Ovary (tissue), 9 donors: ENCODE measurements around the gene TRIM50. TPM values are rescaled to one million over a fixed set of nuclear protein-coding genes. Genes with fewer than 3 reads are reported as not detected.
"Not testable (repeated sequence)": the region's sequence is repeated elsewhere in the genome, so short reads cannot be mapped to it uniquely, and the experiment has no call there.

Experiments
- DNase-seq, 5 donors: peaks; one replicate each; pipeline ENCODE4 v3.0.0-alpha.2; 2019 to 2020
- H3K27ac ChIP-seq, 2 donors: fragments of 200-600 bp; one replicate each; pipeline versions ENCODE4 v1.5.1 to v1.8.0; 2019 to 2022
- H3K27me3 ChIP-seq: fragments of 200-600 bp; one replicate; pipeline ENCODE4 v1.8.0; 2022
- H3K36me3 ChIP-seq: fragments of 200-600 bp; sonication (generic); one replicate; pipeline ENCODE4 v1.5.1; 2019
- H3K4me1 ChIP-seq: one replicate; pipeline ENCODE4 v1.8.1; 2013; ENCODE audit warnings: mild to moderate bottlenecking, moderate library complexity; ENCODE audit not compliant: insufficient read depth
- H3K4me3 ChIP-seq: fragments of 200-600 bp; sonication (generic); one replicate; pipeline ENCODE4 v1.5.1; 2017
- H3K9me3 ChIP-seq, 2 donors: fragments of 200-600 bp in 1 of 2; sonication (generic) in 1 of 2; one replicate each; pipeline versions ENCODE4 v1.5.1 to v1.8.1; 2013 to 2019; ENCODE audit warnings: mild to moderate bottlenecking in 1 of 2, moderate library complexity in 1 of 2
- EP300 ChIP-seq: sonication (generic); formaldehyde crosslinking; IDR thresholded peaks from one replicate; pipeline ENCODE4 v1.6.1; 2017; ENCODE audit warnings: antibody characterized with exemption
- POLR2A ChIP-seq: fragments of 450-650 bp; IDR thresholded peaks from one replicate; pipeline ENCODE4 v1.6.1; 2017; ENCODE audit warnings: antibody characterized with exemption, mild to moderate bottlenecking, moderate library complexity
- WGBS, 3 donors: extraction: QIAGEN DNeasy Blood & Tissue Kit in 1 of 3; methylation state at CpG; one replicate each; pipeline versions ENCODE4 v1.1.5 to v1.1.7; 2013 to 2017; 5-methylcytosine and 5-hydroxymethylcytosine counted together
- intact Hi-C, 4 donors: fragments of 100-400 bp; cut with DNase I; formaldehyde crosslinking; loops; one replicate each; pipeline versions ENCODE4 v1.11.0 to v1.15.1; 2022 to 2023
- polyA plus RNA-seq, 2 donors: library from polyadenylated mRNA; stranded (reverse); fragments of 200-250 nt in 1 of 2; fragments of 350-450 nt in 1 of 2; fragmentation: Illumina TruSeq in 1 of 2; extraction: RNeasy Lipid Tissue Mini Kit (QIAGEN cat#74804) in 1 of 2; gene quantifications; one replicate each; pipeline ENCODE4 v1.2.3, GENCODE V29; 2013 to 2014
- total RNA-seq, 7 donors: library from RNA; depleted of rRNA in 2 of 7; stranded (reverse); fragments of >200 nt in 2 of 7; fragmentation: NEBNext Ultra II Directional in 3 of 7; extraction: Animal tissue kit (Norgen Biotek cat#: 25700) in 3 of 7; gene quantifications; one replicate each; pipeline versions ENCODE4 v1.1.0 to v1.2.4, GENCODE V29; 2016 to 2023
- TF ChIP-seq, protein P1 (sequence below), 3 donors: fragments of 450-650 bp in 2 of 3; fragments of 200-600 bp in 1 of 3; IDR thresholded peaks; one replicate each; pipeline versions ENCODE4 v1.5.1 to v1.8.0; 2016 to 2022; ENCODE audit warnings: antibody characterized with exemption in 3 of 3, mild to moderate bottlenecking in 1 of 3
- donor health status: DM: no; HTN: no; CAD: no; lungs with moderate emphysema.
- donor health status: DM: no; HTN: no; CAD: no.
- donor health status: Bipolar disorder and iron deficiency.
- donor health status: DM: yes; HTN: yes; CAD: no.
- donor health status: DM: no; HTN: no; CAD: no.
- donor health status: DM: yes; HTN: yes; CAD: no.

Gene TRIM50
- total and polyA plus RNA-seq, 9 donors, result 0.08 to 0.34 (median 0.25) TPM; not detected in 3

DNA sequence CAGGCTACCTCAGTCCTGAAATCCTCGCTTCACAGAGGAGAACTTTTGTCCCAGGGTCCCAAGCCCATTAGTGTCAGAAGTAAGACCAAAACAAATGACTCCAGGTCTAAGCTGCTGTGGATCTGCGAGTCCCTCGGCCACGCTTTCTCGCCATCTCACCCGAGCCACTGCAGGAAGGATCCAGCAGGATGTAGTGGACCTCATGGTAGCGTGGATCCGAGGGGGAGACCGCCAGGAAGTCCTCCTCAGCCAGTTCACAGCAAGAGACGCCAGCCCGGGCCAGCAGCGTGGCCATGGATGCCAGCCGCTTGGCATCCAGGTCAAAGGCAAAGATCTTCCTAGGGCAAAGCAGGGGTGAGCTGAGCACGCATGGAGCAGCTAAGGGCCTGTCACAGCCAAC is 23.8 kb downstream of the TRIM50 start:
- H3K27me3 ChIP-seq, result no peaks in the 10 kb centered on the region
- no peak for TF ChIP-seq POLR2A
- TF ChIP-seq EP300, result no peak
- TF ChIP-seq, protein P1, sequence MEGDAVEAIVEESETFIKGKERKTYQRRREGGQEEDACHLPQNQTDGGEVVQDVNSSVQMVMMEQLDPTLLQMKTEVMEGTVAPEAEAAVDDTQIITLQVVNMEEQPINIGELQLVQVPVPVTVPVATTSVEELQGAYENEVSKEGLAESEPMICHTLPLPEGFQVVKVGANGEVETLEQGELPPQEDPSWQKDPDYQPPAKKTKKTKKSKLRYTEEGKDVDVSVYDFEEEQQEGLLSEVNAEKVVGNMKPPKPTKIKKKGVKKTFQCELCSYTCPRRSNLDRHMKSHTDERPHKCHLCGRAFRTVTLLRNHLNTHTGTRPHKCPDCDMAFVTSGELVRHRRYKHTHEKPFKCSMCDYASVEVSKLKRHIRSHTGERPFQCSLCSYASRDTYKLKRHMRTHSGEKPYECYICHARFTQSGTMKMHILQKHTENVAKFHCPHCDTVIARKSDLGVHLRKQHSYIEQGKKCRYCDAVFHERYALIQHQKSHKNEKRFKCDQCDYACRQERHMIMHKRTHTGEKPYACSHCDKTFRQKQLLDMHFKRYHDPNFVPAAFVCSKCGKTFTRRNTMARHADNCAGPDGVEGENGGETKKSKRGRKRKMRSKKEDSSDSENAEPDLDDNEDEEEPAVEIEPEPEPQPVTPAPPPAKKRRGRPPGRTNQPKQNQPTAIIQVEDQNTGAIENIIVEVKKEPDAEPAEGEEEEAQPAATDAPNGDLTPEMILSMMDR (IDR thresholded peaks at IDR 0.05), result no peak
- no peak overlapping the region for H3K27ac ChIP-seq
- no peak overlapping the region for H3K4me3 ChIP-seq
- DNase-seq, result no peak
- no peaks in the 10 kb centered on the region for H3K36me3 ChIP-seq
- intact Hi-C loops, result no loop called here
- H3K9me3 ChIP-seq, result no peaks in the 10 kb centered on the region
- WGBS, 3 donors, result 92 to 94% (median 92%) methylated on average over 12 to 14 of the region's 14 CpGs
- peaks cover under 1% of the 10 kb centered on the region for H3K4me1 ChIP-seq

GRCh38 chr7:73303546-73303945 is 24.3 kb downstream of the TRIM50 start:
- no peak for TF ChIP-seq EP300
- no peak for TF ChIP-seq POLR2A
- TF ChIP-seq, protein P1 (IDR thresholded peaks at IDR 0.05), result no peak
- Histone ChIP-seq H3K36me3 (no peaks in the 10 kb centered on the region), H3K27ac (no peak overlapping the region), H3K4me1 (no peaks in the 10 kb centered on the region), H3K27me3 (no peaks in the 10 kb centered on the region), H3K4me3 (no peak overlapping the region), H3K9me3 (no peaks in the 10 kb centered on the region)
- WGBS, 3 donors, result 89 to 92% (median 89%) methylated on average over 26 of the region's 26 CpGs
- DNase-seq, result no peak
- intact Hi-C loops, result no loop called here

DNA sequence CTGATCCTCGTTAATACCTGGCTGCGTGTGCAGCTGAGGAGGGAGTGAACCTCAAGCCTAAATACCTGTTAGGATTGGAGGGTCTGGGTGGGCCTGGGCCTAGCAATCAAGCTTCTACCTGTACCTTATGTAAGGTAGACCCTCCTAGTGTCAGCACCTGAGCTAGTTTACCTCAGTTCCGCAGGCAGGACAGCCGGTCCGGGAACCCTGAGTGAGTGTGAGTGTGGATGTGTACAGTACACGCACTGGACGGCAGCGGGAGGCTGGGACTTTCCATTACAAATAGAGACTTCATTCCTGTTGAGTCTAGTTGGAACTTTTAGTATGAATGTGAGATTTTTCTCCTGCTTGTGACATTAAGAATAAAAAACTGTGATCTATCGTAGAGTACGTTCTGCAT is 25.0 kb downstream of the TRIM50 start:
- intact Hi-C loops, H3K27ac ChIP-seq, DNase-seq, H3K4me1 ChIP-seq, H3K27me3 ChIP-seq, H3K36me3 ChIP-seq, H3K4me3 ChIP-seq, H3K9me3 ChIP-seq: not testable (repeated sequence)
- WGBS, 3 donors, result 89 to 93% (median 93%) methylated on average over 8 to 10 of the region's 10 CpGs

DNA sequence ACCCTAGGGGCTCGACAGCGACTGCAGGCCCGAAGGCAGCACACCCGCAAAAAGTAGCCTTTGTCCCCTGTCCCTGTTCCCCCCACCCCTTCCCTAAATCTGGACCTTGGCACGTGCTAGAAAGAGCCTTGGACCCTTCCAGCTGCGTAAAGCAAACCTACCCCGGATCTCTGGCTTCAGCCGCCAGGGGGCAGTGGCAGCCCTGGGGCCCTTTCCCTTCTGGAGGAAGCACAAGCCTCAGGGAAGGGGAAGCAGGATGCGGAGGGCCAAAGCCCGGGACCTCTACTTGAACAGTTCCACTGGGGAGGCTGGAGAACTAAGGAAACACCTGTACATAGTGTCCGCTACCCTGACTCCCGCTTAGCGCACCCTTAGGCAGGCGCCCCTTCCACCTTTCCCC is 26.8 kb downstream of the TRIM50 start:
- H3K36me3 ChIP-seq, H3K27ac ChIP-seq: not testable (repeated sequence)
- 87 to 96% (median 89%) methylated on average over 4 to 9 of the region's 14 CpGs for WGBS, 3 donors

DNA sequence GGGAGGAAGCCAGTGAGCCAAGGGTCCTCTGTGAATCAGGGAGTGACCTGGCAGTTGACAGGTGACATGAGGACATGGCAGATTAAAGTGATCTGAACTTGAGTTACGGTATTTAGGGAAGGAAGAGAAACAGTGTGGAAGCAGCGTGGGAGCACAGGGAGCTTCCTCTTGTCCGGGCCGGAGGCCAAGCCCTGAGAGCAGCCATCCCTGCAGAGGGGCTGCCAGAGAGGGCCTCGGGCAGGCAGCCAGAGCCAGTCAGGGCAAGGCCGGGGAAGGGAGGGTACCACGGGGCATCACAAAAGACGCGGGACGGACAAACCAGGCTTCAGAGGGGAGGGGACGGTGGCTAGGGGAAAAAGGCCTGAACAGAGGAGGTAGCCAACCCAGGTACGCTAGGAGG is 28.1 kb downstream of the TRIM50 start:
- H3K9me3 ChIP-seq, intact Hi-C loops, DNase-seq, H3K36me3 ChIP-seq, H3K27me3 ChIP-seq, H3K27ac ChIP-seq, H3K4me3 ChIP-seq, H3K4me1 ChIP-seq: not testable (repeated sequence)
- 3 to 4% (median 4%) methylated on average over 5 to 8 of the region's 12 CpGs for WGBS, 3 donors

More for the DNA sequence above, 26.8 kb downstream of the TRIM50 start:
- H3K27me3 ChIP-seq, intact Hi-C loops, DNase-seq, H3K4me1 ChIP-seq, H3K9me3 ChIP-seq, H3K4me3 ChIP-seq: not testable (repeated sequence)

DNA sequence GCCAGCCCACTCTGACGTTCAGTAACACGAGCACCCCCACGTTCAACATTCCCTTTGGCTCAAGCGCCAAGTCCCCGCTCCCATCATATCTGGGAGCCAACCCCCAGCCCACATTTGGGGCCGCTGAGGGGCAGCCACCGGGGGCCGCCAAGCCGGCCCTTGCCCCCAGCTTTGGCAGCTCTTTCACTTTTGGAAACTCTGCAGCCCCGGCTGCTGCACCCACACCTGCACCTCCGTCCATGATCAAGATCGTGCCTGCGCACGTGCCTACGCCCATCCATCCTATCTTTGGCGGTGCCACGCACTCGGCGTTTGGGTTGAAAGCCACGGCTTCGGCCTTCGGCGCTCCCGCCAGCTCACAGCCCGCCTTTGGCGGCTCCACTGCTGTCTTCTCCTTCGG is 30.2 kb downstream of the TRIM50 start:
- WGBS, 3 donors, result 91 to 96% (median 95%) methylated on average over 17 to 26 of the region's 27 CpGs
- H3K4me1 ChIP-seq, intact Hi-C loops: not testable (repeated sequence)

GRCh38 chr7:73297235-73297634 is 30.6 kb downstream of the TRIM50 start:
- WGBS, 3 donors, result no CpG with 5 or more reads among the region's 13 CpGs
- H3K27me3 ChIP-seq, DNase-seq, intact Hi-C loops, H3K4me1 ChIP-seq, H3K4me3 ChIP-seq, H3K9me3 ChIP-seq, H3K27ac ChIP-seq, H3K36me3 ChIP-seq: not testable (repeated sequence)

More for the DNA sequence above, 30.2 kb downstream of the TRIM50 start:
- H3K27me3 ChIP-seq, H3K4me3 ChIP-seq, DNase-seq, H3K9me3 ChIP-seq, H3K27ac ChIP-seq, H3K36me3 ChIP-seq: not testable (repeated sequence)

DNA sequence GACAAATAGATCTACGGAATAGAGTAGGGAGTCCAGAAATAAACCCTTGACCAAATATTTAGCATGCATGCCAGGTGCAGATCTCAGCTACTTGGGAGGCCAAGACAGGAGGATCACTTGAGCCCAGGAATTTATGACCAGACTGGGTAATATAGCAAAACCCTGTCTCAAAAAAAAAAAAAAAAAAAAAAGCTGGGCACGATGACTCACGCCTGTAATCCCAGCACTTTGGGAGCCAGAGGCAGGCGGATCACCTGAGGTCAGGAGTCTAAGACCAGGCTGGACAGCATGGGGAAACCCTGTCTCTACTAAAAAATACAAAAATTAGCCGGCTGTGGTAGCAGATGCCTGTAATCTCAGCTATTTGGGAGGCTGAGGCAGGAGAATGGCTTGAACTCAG is 50.7 kb downstream of the TRIM50 start:
- H3K4me1 ChIP-seq, H3K27me3 ChIP-seq, H3K9me3 ChIP-seq, DNase-seq, H3K4me3 ChIP-seq, intact Hi-C loops, H3K36me3 ChIP-seq, H3K27ac ChIP-seq: not testable (repeated sequence)
- WGBS, 3 donors, result 51 to 66% (median 66%) methylated on average over 1 to 4 of the region's 5 CpGs

DNA sequence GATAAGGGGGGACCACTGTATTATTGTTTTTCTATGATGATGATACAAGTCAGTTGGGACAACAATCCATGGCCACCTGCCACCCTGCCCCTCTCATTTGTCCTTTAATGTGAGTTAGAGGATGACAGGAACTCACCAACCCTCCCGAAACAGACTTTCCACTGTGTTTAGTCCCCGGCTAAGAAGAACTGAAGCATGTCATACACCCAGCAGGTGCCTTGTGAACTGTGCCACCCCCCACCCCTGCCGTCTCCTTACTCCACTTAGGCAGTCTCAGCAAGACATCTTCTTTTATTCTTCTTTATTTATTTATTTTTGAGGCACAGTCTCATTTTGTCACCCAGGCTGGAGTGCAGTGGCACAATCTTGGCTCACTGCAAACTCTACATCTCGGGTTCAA is 60.1 kb downstream of the TRIM50 start:
- H3K27ac ChIP-seq, H3K27me3 ChIP-seq, DNase-seq, H3K4me3 ChIP-seq, H3K36me3 ChIP-seq, intact Hi-C loops, H3K9me3 ChIP-seq, H3K4me1 ChIP-seq: not testable (repeated sequence)
- WGBS, 3 donors, result 93 to 97% (median 95%) methylated on average over 3 to 4 of the region's 4 CpGs

DNA sequence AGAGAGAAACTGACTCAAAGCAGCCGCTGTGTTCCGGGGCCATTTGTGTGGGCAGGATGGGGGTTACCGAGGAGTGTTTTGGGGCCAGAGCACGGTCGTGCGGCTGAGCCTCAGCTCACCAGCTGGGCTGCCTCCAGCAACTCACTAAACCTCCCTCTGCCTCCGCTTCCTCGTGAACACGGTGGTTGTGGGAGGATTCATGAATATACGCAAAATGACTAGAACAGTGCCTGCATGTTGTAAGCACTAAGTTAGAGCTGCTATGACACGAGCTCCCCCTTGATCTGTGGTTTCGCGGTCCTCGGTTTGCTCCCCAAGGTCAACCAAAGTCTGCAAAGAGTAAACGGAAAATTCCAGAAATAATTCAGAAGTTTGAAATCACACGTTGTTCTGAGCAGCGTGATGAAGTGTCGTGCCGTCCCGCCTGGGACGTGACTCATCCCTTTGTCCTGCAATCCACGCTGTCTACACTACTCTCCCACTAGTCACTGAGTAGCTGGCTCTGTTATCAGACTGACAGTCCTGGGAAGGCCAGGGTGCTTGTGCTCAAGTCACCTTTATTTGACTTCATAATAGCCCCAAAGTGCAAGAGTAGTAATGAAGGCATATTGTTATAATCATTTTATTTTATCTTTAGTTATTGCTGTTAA is 61.0 kb downstream of the TRIM50 start:
- H3K27me3 ChIP-seq, H3K4me3 ChIP-seq, DNase-seq, H3K27ac ChIP-seq, H3K4me1 ChIP-seq, intact Hi-C loops, H3K36me3 ChIP-seq, H3K9me3 ChIP-seq: not testable (repeated sequence)
- no CpG with 5 or more reads among the region's 22 CpGs for WGBS, 3 donors
